HG03520 (cell line): ENCODE data around the gene CIPC.

ENCODE experiments used
- ATAC-seq: cut with Tn5 transposase; IDR thresholded peaks from one replicate; pipeline ENCODE4 v1.9.1; 2021; ENCODE audit warnings: mild to moderate bottlenecking, moderate library complexity; ENCODE audit not compliant: unreplicated experiment

CIPC gene

GRCh38 chr14:77068517-77069200 lies 29.4 kb upstream of the CIPC start:
- no peak for ATAC-seq

GRCh38 chr14:77069551-77069950 lies 28.5 kb upstream of the CIPC start:
- no peak for ATAC-seq

GRCh38 chr14:77071938-77072388 lies 26.1 kb upstream of the CIPC start:
- ATAC-seq = no peak

- ATAC-seq = no peak
These were observed 23.1 kb upstream of the CIPC start for GRCh38 chr14:77074969-77075368.

- ATAC-seq = no peak
These were observed 21.9 kb upstream of the CIPC start for GRCh38 chr14:77076113-77076631.

GRCh38 chr14:77077040-77077439 lies 21.0 kb upstream of the CIPC start:
- ATAC-seq = no peak

GRCh38 chr14:77082356-77082755 lies 15.7 kb upstream of the CIPC start:
- ATAC-seq = no peak

GRCh38 chr14:77083082-77083481 lies 15.0 kb upstream of the CIPC start:
- ATAC-seq = no peak

GRCh38 chr14:77084985-77085384 lies 13.1 kb upstream of the CIPC start:
- no peak for ATAC-seq

GRCh38 chr14:77085538-77085937 lies 12.5 kb upstream of the CIPC start:
- no peak for ATAC-seq

GRCh38 chr14:77086017-77086727 lies 11.9 kb upstream of the CIPC start:
- no peak for ATAC-seq

- no peak for ATAC-seq
These were observed 11.1 kb upstream of the CIPC start for GRCh38 chr14:77086951-77087350.

- no peak for ATAC-seq
These were observed 10.4 kb upstream of the CIPC start for GRCh38 chr14:77087631-77088030.

- ATAC-seq = no peak
These were observed 9.8 kb upstream of the CIPC start for GRCh38 chr14:77088219-77088618.

GRCh38 chr14:77088645-77089044 lies 9.4 kb upstream of the CIPC start:
- no peak for ATAC-seq

- ATAC-seq = no peak
These were observed 6.5 kb upstream of the CIPC start for GRCh38 chr14:77091518-77091917.

- no peak for ATAC-seq
These were observed 5.4 kb upstream of the CIPC start for GRCh38 chr14:77092676-77093075.

GRCh38 chr14:77094672-77095284 lies 3.3 kb upstream of the CIPC start:
- ATAC-seq = no peak

GRCh38 chr14:77097006-77097699 lies 905 bp upstream of the CIPC start:
- no peak for ATAC-seq

- no peak for ATAC-seq
These were observed 683 bp downstream of the CIPC start for GRCh38 chr14:77098529-77099353.
